HG02798 (cell line): Measurements from ENCODE around the gene RHEBL1.

Experiments
- ATAC-seq: cut with Tn5 transposase; IDR thresholded peaks from one replicate; pipeline ENCODE4 v1.9.1; 2021; ENCODE audit warnings: mild to moderate bottlenecking; ENCODE audit not compliant: unreplicated experiment, poor library complexity

Gene RHEBL1

DNA sequence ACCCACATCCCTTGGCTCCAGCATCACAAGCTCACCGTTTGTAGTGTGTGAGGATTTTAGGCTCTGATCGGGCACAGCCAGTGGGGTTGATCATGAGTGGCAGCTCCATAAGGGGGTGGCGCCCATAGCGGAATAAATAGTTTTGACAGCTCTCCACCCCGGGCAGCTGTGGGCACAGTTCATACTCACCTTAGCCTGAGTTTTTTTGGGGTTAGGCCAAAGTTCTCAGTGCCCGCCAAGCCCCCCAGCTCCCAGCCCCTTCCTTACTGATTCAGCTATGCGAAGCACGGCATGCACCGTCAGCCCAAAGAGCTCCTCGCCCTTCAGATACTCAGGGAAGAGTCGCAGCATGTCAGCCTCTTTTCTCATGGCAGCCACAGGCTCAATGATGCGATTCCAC lies 45.2 kb downstream of the RHEBL1 start:
- no peak for ATAC-seq

DNA sequence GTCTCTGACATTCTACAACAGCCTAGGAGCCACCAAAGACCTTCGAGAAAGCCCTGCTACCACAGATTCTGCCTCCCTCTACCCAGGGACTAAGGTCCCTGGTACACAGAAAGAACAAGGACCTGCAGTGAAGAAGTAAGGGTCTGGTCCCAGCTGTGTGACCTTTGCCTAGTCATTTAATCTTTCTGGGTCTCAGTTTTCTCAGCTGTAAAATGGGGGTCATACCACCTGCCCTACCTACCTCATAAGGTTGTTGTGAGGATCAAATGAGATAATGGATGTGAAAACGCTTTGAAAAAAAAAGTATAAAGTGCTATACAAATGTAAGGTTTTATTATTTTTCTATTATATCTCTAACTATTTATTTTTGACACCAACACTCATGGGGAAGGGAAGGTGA lies 46.0 kb downstream of the RHEBL1 start:
- no peak for ATAC-seq

DNA sequence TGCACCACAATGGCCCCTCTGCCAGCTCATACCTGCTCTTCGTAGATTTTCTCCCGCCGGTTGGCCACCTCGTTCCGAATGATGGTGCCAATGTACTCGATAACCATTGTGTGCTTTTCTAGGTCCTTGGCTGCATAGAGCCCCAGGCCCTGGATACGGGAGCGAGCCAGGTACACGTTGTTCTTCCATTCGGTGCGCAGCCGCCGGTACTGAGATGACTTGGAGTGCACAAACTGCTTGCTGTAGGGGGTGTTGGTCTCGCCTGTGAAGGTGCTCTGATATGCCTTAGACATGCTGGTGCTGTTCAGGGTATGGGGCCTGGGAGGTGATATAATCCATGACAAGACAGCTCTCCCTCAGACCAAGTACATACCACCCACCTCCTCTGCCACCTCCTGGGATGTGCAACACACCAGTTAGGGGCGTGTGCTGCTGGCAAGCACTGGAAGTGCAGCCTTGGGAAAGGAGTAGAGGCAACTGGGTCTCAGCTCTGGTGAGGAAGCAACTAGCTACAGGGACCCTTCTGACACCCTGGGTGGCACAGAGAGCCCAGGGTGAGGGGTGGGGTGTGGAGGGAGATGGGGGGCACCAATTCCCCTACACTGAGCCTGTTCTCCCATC lies 47.1 kb downstream of the RHEBL1 start:
- no peak for ATAC-seq

DNA sequence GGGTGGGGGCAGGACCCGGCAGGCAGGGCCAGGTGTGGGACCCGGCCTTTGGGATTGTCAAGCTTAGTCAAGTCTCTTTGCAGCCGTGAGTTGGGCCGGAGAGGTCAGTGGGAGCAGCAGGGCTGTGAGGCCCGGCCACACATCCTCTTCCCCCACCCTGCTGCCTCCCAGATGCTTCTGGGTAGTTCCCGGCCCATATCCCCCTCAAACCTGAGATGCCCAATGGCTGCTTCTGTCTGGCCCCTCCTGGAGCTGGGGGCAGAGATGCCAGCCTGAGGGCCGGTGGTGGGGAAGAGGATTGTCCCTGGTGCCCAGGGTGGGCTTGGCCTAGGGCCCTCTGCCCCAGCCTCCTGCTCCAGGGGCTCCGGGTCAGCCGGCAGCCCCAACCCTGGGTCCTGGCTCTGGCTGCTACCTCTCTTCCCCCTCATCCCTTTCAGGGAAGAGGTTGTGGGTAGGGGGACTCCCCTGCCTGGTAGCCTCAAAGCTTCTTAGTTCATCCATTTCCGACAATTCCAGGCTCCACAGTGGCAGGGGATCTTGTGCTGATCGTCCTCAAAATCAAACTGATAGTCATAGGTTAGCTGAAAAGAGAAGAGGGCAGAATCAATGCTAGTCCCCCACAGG lies 48.4 kb downstream of the RHEBL1 start:
- no peak for ATAC-seq

DNA sequence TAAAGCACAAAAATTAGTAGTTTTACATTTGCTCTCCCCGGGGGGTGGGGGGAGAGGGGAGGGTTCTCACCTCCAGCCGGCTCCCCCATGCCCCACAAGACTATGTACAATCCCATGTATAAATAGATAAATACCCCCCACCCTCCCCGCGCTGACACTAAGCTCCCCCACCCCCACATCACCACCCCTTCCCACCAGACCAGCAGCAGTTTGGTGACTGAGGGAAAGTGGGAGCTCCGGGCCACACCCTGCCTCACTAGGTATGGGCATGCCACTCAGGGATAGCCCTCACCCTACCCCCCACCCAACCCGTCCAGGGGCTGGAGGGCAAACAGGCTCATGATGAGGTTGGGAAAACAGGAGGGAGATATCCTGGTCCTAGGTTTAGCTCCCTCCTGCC lies 49.3 kb downstream of the RHEBL1 start:
- no peak for ATAC-seq

DNA sequence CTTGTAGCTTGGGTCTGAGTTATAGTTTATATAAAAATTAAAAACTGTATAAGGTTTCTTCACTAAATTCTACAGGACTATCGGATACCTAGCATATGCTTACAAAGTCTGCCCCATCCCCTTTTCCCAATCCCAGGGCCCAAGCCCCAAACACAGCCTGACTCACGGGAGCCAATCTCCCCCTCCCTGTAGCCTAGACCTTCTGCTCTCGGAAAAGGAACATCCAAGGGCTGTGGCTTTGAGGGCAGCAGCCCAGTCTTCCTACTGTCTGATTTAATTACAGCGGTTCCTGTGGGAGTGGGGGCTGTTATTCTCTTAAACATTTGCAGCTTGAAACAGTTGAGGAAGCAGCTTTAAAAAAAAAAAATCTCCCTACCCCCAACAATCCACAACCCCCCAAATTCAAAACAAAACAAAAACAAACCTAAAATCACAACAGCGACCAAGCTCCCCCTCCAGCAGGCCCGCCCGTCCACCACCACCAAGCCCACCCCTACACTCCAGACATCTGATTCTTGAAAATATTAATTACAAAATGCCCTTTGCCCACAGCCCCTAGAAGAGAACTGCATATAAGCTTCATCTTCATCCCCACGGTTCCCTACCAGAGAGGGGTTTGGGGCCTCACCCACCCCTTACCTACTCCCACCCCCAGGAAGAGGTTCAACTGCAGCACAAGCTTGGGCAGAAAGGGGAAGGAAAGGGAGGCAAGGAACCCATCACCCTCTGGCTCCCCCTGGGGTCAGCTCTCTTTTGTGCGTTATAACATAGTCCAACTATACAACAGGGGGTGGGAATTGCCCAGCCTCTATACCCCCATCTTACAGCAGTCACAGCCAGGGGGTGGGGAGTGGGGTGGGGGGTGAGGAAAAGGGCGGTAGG lies 50.1 kb downstream of the RHEBL1 start:
- ATAC-seq: no peak

DNA sequence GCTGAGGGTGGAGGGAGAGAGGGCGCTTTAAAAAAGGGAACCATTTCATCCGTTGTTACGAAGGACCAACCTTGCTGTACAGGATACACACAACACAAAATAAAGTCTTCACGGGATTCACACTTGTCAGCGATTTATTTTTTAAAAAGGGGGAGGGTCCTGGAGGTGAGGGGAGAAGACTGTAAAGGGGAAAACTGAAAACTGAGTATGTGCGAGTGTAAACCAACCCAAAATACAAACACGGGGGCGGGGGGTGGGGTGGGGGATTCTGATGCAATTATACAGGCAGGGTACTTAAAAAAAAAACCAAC lies 50.7 kb downstream of the RHEBL1 start:
- ATAC-seq: no peak

DNA sequence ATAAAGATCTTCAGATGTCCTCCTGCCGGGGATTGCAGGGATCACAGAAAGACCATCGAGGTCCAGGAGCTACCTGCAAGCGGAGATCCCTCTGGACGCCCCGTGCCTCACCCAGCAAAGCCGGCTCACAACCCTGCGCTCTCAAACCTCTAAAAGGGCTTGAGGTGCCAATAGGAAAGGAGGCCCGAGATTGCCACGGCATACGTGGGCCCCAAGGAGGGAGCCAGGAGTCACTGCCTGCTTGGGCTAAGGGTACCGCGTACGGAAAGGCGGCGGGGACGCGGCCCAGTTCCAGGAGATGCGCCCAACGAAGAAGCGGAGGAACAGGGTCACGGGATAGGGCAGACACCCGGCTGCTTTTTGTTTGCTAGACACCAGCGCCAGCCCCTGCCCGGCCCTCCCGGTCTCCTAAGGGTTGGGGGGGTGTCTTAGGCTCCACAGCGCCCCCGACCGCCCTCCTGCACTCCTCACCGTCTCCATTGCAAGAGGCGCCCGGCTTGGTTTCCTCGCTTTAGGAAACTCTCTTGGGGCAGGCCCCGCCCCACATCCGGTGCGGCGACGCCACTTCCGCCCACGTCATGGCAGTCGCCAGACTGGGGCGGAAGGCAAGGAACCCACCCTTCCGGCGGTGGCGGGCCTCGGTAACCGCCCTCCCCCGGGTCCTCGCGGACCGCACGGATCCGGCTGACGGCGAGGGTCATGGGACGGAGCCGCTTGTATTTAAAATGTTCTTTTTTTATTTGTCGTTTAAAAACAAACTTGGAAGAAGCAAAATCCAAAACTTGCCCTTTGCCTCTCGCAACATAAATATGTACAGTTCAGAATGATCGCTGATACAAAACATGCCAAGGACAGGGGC lies 51.3 kb downstream of the RHEBL1 start, which contains the start of gene PRKAG1:
Gene PRKAG1 (minus strand): TSS at position 516 of the 859 bp plus-strand sequence. CDS start 36 bp downstream, at position 480.
- ATAC-seq: peak; percentile 95

DNA sequence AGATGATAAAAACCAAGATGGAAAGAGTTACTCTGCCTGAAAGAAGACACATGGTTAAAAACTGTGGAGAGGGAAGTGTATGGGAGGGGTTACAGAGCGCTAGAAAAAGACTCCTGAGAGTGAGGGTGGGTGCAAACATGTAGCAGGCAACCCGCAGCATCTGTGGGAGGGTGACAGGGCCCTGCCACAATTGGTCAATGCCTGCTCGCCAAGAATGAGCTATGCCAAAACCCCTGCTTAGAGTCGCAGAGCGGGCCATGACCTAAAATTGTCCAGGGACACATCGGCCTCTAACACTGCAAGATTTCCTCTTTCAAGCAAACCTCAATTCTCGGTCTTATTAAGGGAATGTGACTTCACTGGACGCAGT lies 51.9 kb downstream of the RHEBL1 start:
- peak; percentile 18 for ATAC-seq

DNA sequence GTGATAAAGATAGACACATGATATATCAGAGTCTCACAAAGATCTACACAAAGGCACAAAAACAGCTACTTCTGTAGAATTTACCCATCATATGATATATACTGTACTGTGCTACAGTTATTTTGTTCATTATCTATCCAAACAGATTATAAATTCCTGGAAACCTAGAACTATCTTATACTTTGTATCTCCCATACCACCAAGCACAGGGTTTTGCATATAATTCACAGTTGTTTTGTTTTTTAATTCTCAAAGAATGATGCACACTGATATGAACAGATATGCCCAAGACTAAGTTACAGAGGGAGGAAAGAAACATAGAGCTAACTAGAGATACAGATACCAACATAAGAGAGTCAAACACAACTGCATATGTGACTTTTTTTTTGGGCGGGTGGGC lies 54.6 kb downstream of the RHEBL1 start:
- ATAC-seq: no peak
